Upper lobe of right lung (tissue), 1 donor: ENCODE results near the gene PTPRN2. TPM values are rescaled to one million over a fixed set of nuclear protein-coding genes. Genes with fewer than 3 reads are reported as not detected.

ENCODE experiments used
- ATAC-seq: fragments of 200-7000 bp; cut with Tn5 transposase; one replicate; pipeline ENCODE4 v1.9.1; 2020; ENCODE audit warnings: mild to moderate bottlenecking, moderate library complexity
- DNase-seq: peaks from one replicate; pipeline ENCODE4 v3.0.0-alpha.2; 2020
- H3K27ac ChIP-seq: fragments of 200-600 bp; one replicate; pipeline ENCODE4 v1.8.0; 2022
- H3K27me3 ChIP-seq: fragments of 200-600 bp; one replicate; pipeline ENCODE4 v1.8.0; 2022; ENCODE audit warnings: mild to moderate bottlenecking
- H3K36me3 ChIP-seq: fragments of 200-600 bp; one replicate; pipeline ENCODE4 v1.8.0; 2022
- H3K4me1 ChIP-seq: fragments of 200-600 bp; one replicate; pipeline ENCODE4 v1.8.0; 2022
- H3K4me3 ChIP-seq: fragments of 200-600 bp; one replicate; pipeline ENCODE4 v1.8.0; 2022; ENCODE audit warnings: mild to moderate bottlenecking
- H3K9me3 ChIP-seq: fragments of 200-600 bp; one replicate; pipeline ENCODE4 v1.8.0; 2022
- intact Hi-C: fragments of 100-400 bp; cut with DNase I; formaldehyde crosslinking; loops from one replicate; pipeline ENCODE4 v1.11.0; 2022
- total RNA-seq: library from RNA; stranded (reverse); fragmentation: NEBNext Ultra II Directional; extraction: Animal tissue kit (Norgen Biotek cat#: 25700); gene quantifications from one replicate; pipeline ENCODE4 v1.2.1, GENCODE V29; 2021
- TF ChIP-seq, protein P1 (sequence below): fragments of 200-600 bp; IDR thresholded peaks from one replicate; pipeline ENCODE4 v1.8.0; 2022; ENCODE audit warnings: antibody characterized with exemption
- donor health status: DM: no; HTN: yes; CAD: no; lungs with severe emphysema.

Gene PTPRN2
- total RNA-seq, 1 donor from 2014 or later = 4.9 TPM

DNA sequence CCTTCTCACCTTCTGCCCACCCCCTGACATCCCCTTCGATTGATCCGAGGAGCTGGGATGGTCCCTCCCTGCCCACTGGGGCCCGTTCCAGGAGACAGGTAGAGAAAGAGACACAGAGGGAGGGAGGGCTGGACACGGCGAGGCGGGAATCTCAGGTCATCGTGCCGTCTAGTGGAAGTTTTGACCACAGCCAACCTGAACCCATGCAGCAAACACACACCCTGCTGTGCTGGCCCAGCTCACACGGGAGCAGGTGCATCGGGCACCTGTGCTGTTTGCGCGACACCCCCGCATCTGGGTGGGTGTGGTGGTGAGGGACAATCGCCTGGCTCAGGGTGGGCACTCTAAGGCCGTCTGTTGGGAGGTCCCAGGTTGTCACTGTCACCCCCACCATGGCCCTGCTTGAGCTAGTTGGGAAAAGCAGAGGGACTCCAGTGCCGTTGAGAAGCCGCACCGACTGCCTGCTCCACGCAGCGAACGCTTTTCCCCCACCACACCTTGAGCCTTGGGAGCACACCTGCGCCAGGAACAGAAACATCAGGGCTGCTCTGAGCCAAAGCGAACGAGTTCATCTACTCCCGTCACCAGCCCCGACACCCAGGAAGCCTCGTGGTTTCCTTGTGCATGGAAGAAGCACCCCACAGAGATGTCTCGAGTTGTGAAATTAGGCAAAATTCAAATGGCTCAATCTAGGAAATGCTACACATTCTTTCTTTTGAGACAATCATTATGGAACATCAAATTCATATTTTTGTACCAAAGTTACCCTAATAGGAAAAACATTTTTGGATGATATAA, 965.0 kb downstream of the PTPRN2 start:
- TF ChIP-seq, protein P1, sequence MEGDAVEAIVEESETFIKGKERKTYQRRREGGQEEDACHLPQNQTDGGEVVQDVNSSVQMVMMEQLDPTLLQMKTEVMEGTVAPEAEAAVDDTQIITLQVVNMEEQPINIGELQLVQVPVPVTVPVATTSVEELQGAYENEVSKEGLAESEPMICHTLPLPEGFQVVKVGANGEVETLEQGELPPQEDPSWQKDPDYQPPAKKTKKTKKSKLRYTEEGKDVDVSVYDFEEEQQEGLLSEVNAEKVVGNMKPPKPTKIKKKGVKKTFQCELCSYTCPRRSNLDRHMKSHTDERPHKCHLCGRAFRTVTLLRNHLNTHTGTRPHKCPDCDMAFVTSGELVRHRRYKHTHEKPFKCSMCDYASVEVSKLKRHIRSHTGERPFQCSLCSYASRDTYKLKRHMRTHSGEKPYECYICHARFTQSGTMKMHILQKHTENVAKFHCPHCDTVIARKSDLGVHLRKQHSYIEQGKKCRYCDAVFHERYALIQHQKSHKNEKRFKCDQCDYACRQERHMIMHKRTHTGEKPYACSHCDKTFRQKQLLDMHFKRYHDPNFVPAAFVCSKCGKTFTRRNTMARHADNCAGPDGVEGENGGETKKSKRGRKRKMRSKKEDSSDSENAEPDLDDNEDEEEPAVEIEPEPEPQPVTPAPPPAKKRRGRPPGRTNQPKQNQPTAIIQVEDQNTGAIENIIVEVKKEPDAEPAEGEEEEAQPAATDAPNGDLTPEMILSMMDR = no peak
- Histone ChIP-seq H3K4me3 (no peak overlapping the region), H3K27ac (no peak overlapping the region), H3K9me3 (no peaks in the 10 kb centered on the region), H3K36me3 (no peaks in the 10 kb centered on the region), H3K4me1 (no peaks in the 10 kb centered on the region), H3K27me3 (no peaks in the 10 kb centered on the region)
- ATAC-seq (no peak), DNase-seq (peak; percentile 63)
- intact Hi-C loops = no loop called here

DNA sequence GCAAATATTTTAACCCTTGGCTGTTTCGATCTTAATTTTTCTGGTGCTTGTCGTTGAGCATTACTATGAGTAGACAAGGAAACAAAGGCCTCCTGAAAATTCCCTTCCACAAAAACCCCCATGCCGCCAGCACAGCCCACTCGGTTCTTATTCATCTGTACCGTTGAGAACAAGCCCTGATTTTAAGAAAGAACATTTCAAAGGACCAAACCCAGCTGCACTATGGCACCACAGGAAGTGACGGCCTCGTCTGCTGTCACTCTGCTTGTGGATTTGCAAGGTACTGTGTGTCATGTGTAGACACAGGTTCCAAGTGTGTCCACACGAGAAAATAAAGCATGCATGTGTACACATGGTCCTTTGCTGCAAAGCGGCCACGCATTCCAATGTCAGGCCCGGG, 965.6 kb downstream of the PTPRN2 start:
- Histone ChIP-seq H3K27ac (no peak overlapping the region), H3K27me3 (no peaks in the 10 kb centered on the region), H3K36me3 (no peaks in the 10 kb centered on the region), H3K4me1 (no peaks in the 10 kb centered on the region), H3K9me3 (no peaks in the 10 kb centered on the region), H3K4me3 (no peak overlapping the region)
- TF ChIP-seq, protein P1 = no peak
- ATAC-seq = no peak
- no peak for DNase-seq
- intact Hi-C loops = no loop called here

DNA sequence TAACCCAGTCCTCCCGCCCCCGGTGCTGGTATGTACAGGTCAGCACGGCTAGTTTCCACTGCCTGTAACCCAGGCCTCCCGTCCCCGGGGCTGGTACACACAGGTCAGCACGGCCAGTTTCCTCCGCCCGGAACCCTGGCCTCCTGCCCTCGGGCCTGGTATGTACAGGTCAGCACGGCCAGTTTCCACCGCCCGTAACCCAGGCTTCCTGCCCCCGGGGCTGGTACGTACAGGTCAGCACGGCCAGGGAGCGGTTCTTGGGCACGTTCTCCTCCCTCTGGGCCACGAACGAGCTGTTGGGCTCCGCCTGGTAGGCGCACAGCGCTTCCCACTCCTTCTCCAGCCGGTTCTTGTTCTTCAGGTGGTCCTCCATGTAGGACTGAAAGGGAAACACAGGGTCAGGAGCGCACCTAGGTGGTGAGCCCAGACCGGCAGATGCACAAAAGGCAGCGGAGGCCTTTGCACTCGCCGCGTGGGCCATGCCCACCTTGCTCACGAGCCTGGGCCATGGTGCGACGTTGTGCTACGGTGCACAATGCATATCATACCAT, 966.4 kb downstream of the PTPRN2 start:
- TF ChIP-seq, protein P1 = no peak
- ATAC-seq (no peak), DNase-seq (peak; percentile 59)
- H3K27me3 ChIP-seq = no peaks in the 10 kb centered on the region
- H3K4me3 ChIP-seq = no peak overlapping the region
- H3K27ac ChIP-seq = no peak overlapping the region
- H3K4me1 ChIP-seq = no peaks in the 10 kb centered on the region
- no peaks in the 10 kb centered on the region for H3K36me3 ChIP-seq
- intact Hi-C loops = no loop called here
- no peaks in the 10 kb centered on the region for H3K9me3 ChIP-seq

DNA sequence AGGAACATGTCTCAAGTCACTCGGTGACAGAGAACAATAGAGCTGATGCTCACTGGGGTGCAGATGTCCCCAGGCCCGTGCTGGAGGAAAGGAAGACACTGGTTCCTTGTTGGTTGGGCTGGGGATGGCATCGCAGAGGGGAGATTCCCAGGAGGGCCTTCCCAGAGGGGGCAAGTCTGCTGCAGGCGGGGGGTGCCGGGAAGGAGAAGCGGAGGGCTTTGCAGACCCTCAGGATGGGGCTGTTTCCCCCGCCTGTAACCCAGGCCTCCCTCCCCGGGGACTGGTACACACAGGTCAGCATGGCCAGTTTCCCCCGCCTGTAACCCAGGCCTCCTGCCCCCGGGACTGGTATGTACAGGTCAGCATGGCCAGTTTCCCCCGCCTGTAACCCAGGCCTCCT, 967.0 kb downstream of the PTPRN2 start:
- H3K4me1 ChIP-seq = no peaks in the 10 kb centered on the region
- no peaks in the 10 kb centered on the region for H3K36me3 ChIP-seq
- no peaks in the 10 kb centered on the region for H3K27me3 ChIP-seq
- ATAC-seq (no peak), DNase-seq (no peak)
- no peak overlapping the region for H3K4me3 ChIP-seq
- intact Hi-C loops = no loop called here
- no peak overlapping the region for H3K27ac ChIP-seq
- no peaks in the 10 kb centered on the region for H3K9me3 ChIP-seq
- TF ChIP-seq, protein P1 = no peak

DNA sequence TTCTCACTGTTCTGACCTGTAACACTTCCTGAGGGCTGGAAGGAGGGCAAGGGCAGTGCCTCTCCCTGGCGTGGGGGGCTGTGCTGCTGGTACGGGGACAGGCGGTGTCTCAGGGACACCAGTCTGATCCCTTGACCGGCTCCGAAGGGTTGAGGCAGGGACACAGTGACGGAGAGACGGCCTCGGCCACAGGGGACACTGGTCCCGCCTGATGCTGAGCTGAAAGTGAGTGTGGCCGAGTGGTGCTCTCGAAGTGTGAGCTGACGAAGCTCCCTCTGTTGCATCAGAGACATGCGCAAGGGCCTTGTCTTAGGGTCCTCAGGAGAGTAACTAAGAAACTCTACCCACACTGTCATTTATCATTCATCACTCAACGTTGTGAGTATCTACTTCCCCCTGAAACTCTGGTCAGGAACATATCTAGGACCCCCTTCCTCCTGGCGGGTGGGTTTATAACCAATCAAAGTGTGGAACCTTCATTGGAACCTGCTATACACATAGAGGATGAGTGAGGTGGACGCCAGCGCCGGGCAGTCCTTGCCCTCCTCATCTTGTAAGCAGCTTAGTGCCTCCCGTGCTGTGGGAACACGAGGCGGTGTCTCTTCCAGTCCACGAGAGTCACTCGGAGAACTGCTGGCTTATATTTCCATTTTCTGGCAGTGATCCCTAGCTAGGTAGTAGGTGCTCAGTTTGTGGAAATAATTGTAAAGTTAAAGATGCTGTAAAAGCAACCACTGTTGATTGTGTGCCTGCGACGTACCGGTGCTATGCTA, 967.7 kb downstream of the PTPRN2 start:
- H3K27ac ChIP-seq = no peak overlapping the region
- H3K27me3 ChIP-seq = no peaks in the 10 kb centered on the region
- no peaks in the 10 kb centered on the region for H3K4me1 ChIP-seq
- no peaks in the 10 kb centered on the region for H3K9me3 ChIP-seq
- H3K36me3 ChIP-seq = no peaks in the 10 kb centered on the region
- peak; percentile 51 for DNase-seq
- no peak overlapping the region for H3K4me3 ChIP-seq
- TF ChIP-seq, protein P1 = no peak
- intact Hi-C loops = no loop called here
- no peak for ATAC-seq
